NCI-H446 (cell line): ENCODE data around the gene METAP1.
"Not testable (repeated sequence)": the region's sequence is repeated elsewhere in the genome, so short reads cannot be mapped to it uniquely, and the experiment has no call there.

Experiments used
- DNase-seq, 2 experiments: peaks; one replicate each; lab custom pipeline; 2025; lab: John Stamatoyannopoulos, UW

METAP1 gene

GRCh38 chr4:99099814-99100213 is 104.3 kb downstream of the METAP1 start:
- DNase-seq: not testable (repeated sequence)

GRCh38 chr4:99100876-99101275 is 105.4 kb downstream of the METAP1 start:
- no peak for DNase-seq

- DNase-seq: no peak
Observed at GRCh38 chr4:99102634-99103033, 107.1 kb downstream of the METAP1 start.

- no peak for DNase-seq
Observed at GRCh38 chr4:99103166-99103565, 107.6 kb downstream of the METAP1 start.

- DNase-seq: no peak
Observed at GRCh38 chr4:99104153-99104552, 108.6 kb downstream of the METAP1 start.

GRCh38 chr4:99109286-99109685 is 113.8 kb downstream of the METAP1 start:
- not testable (repeated sequence) for DNase-seq
